RWPE2 (cell line): ENCODE measurements around the gene TAF4.

Experiments
- ATAC-seq: fragments of 200-7000 bp; cut with Tn5 transposase; 3 replicates; pipeline ENCODE4 v1.9.1; 2021; ENCODE audit warnings: low read depth
- DNase-seq: peaks from one replicate; pipeline ENCODE4 v3.0.0-alpha.2; 2020; ENCODE audit warnings: low spot score
- H3K27ac ChIP-seq: fragments of 450-650 bp; 2 replicates; pipeline ENCODE4 v1.5.1; 2017; ENCODE audit warnings: mild to moderate bottlenecking; ENCODE audit not compliant: poor library complexity, severe bottlenecking
- H3K27me3 ChIP-seq: fragments of 250-450 bp; sonication (Bioruptor Pico); 2 replicates; pipeline ENCODE4 v1.5.1; 2021; ENCODE audit warnings: mild to moderate bottlenecking, moderate library complexity; ENCODE audit not compliant: insufficient read depth, poor library complexity, severe bottlenecking
- H3K36me3 ChIP-seq: fragments of 250-450 bp; sonication (Bioruptor Pico); 2 replicates; pipeline ENCODE4 v1.5.1; 2020; ENCODE audit warnings: low read depth, mild to moderate bottlenecking, moderate library complexity
- H3K4me1 ChIP-seq: fragments of 250-450 bp; sonication (Bioruptor Pico); 2 replicates; pipeline ENCODE4 v1.5.1; 2021; ENCODE audit warnings: mild to moderate bottlenecking, moderate library complexity; ENCODE audit not compliant: insufficient read depth, poor library complexity, severe bottlenecking
- H3K4me3 ChIP-seq: fragments of 250-450 bp; sonication (Bioruptor Pico); 2 replicates; pipeline ENCODE4 v1.5.1; 2021; ENCODE audit warnings: mild to moderate bottlenecking, moderate library complexity; ENCODE audit not compliant: severe bottlenecking
- H3K9me3 ChIP-seq: fragments of 250-450 bp; sonication (Bioruptor Pico); 2 replicates; pipeline ENCODE4 v1.5.1; 2021; ENCODE audit warnings: mild to moderate bottlenecking, moderate library complexity; ENCODE audit not compliant: severe bottlenecking
- TF ChIP-seq, protein P1 (sequence below): fragments of 450-650 bp; IDR thresholded peaks from one replicate; pipeline ENCODE4 v1.5.1; 2017; ENCODE audit warnings: mild to moderate bottlenecking, moderate library complexity; ENCODE audit not compliant: poor library complexity, severe bottlenecking

The TAF4 gene

GRCh38 chr20:61933481-61933950 is 132.2 kb downstream of the TAF4 start:
- Histone ChIP-seq H3K36me3 (peaks cover 23% of the 10 kb centered on the region), H3K27me3 (no peaks in the 10 kb centered on the region), H3K4me3 (no peak overlapping the region), H3K4me1 (no peaks in the 10 kb centered on the region), H3K27ac (no peak overlapping the region), H3K9me3 (no peaks in the 10 kb centered on the region)
- TF ChIP-seq, protein P1, sequence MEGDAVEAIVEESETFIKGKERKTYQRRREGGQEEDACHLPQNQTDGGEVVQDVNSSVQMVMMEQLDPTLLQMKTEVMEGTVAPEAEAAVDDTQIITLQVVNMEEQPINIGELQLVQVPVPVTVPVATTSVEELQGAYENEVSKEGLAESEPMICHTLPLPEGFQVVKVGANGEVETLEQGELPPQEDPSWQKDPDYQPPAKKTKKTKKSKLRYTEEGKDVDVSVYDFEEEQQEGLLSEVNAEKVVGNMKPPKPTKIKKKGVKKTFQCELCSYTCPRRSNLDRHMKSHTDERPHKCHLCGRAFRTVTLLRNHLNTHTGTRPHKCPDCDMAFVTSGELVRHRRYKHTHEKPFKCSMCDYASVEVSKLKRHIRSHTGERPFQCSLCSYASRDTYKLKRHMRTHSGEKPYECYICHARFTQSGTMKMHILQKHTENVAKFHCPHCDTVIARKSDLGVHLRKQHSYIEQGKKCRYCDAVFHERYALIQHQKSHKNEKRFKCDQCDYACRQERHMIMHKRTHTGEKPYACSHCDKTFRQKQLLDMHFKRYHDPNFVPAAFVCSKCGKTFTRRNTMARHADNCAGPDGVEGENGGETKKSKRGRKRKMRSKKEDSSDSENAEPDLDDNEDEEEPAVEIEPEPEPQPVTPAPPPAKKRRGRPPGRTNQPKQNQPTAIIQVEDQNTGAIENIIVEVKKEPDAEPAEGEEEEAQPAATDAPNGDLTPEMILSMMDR: no peak
- ATAC-seq (no peak), DNase-seq (peak; percentile 86)

DNA sequence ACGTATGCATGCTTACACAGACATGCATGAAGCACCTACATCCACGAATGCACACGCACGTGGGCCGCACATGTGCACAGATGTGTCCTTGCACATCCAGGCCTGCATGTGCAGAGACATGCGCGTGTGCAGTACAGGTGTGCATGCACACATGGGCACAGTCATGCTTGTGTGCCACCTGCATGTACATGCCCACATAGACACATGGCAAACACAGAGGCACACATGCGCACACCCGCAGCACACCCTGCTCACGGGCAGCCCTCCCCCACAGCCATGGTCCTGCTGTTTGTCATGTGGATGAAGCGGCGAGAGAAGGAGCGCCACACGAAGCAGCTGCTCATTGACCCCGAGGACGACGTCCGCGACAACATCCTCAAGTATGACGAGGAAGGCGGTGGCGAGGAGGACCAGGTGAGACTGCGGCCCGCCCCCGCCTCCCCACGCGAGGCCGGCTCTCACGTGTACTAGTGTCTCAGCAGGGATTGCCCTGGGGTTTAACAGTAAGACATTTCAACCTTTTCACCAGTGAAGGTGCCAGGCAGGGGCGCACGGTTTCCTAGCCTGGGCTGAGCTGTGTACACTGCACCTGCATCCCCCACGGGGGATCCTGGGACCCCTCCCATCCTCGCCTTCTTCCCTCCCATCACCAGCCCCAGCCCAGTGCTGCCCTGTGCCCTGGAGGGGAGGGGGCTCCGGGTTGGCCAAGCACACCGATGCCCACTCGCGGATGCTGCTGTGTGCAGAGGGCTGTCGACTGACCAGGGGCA is 132.8 kb downstream of the TAF4 start:
- Histone ChIP-seq H3K36me3 (peaks cover 26% of the 10 kb centered on the region), H3K9me3 (no peaks in the 10 kb centered on the region), H3K27ac (no peak overlapping the region), H3K4me3 (no peak overlapping the region), H3K27me3 (no peaks in the 10 kb centered on the region), H3K4me1 (no peaks in the 10 kb centered on the region)
- ATAC-seq (no peak), DNase-seq (peak; percentile 84)
- TF ChIP-seq, protein P1: no peak

GRCh38 chr20:61932199-61932592 is 133.5 kb downstream of the TAF4 start:
- Histone ChIP-seq H3K4me3 (no peak overlapping the region), H3K36me3 (peaks cover 26% of the 10 kb centered on the region), H3K9me3 (no peaks in the 10 kb centered on the region), H3K27me3 (no peaks in the 10 kb centered on the region), H3K27ac (no peak overlapping the region), H3K4me1 (no peaks in the 10 kb centered on the region)
- ATAC-seq (no peak), DNase-seq (peak; percentile 72)
- TF ChIP-seq, protein P1: no peak

DNA sequence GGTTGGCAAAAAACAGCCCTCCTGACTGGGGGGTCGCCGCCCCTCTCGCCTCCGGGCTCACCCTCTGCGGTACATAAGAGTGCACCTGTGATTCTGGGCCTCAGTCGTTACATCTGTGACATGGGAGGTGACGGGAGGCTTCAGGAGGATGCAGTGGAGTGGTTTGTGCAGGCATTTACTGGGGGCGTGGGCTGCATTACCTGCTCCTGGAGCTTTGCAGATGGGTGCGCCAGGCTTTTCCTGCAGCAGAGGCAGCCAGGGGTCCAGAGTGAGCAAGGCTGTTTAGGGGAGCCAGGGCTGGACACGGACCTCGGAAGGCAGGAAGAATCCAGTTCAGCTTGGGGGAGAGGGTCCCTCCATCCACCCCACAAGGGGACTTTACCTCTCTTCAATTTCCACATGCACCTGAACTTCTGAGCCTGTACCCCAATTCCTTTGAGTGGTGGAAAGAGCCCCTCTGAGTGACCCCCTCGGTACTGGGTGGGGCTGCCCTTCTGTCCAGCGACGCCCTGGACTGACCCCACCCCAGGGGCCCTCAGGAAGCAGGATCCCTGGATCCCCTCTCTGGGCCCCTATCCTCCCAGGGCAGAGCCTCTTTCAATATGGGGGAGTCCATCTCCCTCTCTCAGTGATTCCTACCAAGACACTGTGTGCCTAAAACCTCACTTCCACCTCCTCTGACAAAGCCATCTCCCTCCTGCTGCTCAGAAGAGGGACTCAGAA is 134.0 kb downstream of the TAF4 start:
- H3K9me3 ChIP-seq: no peaks in the 10 kb centered on the region
- H3K27ac ChIP-seq: no peak overlapping the region
- peak; percentile 78 for DNase-seq
- H3K4me3 ChIP-seq: no peak overlapping the region
- H3K27me3 ChIP-seq: no peaks in the 10 kb centered on the region
- H3K4me1 ChIP-seq: no peaks in the 10 kb centered on the region
- TF ChIP-seq, protein P1: no peak
- peaks cover 26% of the 10 kb centered on the region for H3K36me3 ChIP-seq
- ATAC-seq: no peak
